Stimulated activated CD4-positive, alpha-beta T cell treated with anti-CD3 and anti-CD28 coated beads, Interleukin-1b, Interleukin-23, amount 100 ng/mL, for 4 hours (primary cell): ENCODE data around the gene ZNF786.
A peak's percentile ranks its signal among the peaks of the same experiment; 100 is the strongest.
"Not testable (repeated sequence)": the region's sequence is repeated elsewhere in the genome, so short reads cannot be mapped to it uniquely, and the experiment has no call there.

Experiments
- DNase-seq, 2 donors: peaks; one replicate each; pipeline ENCODE4 v3.0.0-alpha.2; 2020; ENCODE audit warnings: low read depth in 2 of 2

ZNF786 gene

DNA sequence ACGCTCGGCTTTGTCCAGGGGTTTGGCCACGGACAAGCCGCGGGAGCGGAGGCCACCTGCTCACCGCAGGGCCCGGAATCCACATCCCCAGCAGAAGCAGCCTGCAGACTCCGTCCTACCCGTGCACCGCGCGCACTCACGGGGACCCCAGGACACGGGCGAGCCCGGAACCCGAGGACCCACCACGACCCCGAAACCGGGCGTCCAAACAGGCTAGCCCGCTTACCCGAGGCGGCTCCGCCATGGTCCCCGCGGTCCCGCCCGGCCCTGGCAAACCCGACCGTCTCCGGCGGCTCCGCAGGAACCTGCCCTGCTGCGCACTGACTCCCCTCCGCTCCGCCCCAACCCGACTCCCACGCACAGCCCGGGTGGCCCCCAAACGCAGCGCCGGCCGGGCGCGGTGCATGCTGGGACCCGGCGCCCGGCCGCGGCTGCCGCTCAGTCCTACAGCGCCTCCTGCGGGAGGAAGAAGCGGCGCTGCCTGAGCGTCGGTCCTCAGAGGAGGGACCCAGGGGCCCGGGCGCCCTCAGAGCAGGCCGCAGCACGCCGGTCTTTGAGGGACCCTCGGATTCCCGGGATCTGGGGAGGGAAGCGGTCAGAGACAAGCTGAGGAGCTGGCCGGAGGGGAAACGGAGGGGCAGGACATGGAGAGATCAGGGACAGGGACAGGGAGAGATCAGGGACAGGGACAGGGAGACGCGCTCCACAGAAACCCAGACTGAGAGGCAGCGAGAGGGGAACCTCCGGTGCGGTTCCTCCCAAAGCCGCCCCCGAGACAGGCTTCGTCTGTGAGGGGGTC lies at the start of gene ZNF786:
TSS of gene ZNF786 (minus strand) at position 322 of the 799 bp plus-strand sequence. CDS start at position 244, 78 bp downstream.
- DNase-seq: peak; percentile 94 to 96

- no peak for DNase-seq
These were observed 45.6 kb upstream of the ZNF786 start for GRCh38 chr7:149136118-149136517.

GRCh38 chr7:149133028-149133710 lies 42.7 kb upstream of the ZNF786 start:
- DNase-seq: no peak

- no peak for DNase-seq
These were observed 40.2 kb upstream of the ZNF786 start for GRCh38 chr7:149130572-149131198.

DNA sequence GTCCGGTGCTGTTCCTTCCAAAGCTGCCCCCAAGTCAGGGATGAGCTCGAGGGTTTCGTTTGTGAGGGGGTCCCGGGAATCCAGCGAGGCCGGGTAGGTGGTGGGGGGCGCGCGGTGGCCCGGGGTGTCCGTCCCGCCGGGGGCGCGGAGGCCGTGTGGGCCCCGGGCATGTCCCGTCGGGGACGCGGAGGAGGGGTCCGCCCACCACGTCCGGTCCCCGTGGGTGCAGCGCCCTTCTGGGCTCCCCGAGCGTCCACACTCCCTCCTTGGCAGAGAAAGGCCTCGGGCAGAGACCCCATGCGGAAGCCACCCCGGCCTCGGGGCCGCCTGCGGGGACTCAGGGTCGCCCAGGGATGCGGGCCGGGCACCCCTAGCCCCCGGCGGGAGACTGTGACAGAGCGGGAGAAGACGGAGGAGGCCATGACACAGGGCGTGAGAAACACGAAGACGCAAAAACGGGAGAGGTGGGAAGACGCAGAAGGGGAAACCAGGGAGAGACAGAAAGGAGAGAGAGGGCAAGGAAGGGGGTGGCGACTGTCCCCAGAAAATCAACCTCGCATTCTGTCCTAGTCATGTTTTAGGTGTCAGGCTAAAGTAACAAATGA lies 36.2 kb upstream of the ZNF786 start:
- DNase-seq: peak; percentile 53 to 68

- peak; percentile 93 to 96 for DNase-seq
These were observed 35.5 kb upstream of the ZNF786 start, which contains the start of gene ZNF425 for GRCh38 chr7:149125863-149126661. Gene ZNF425, minus strand, starts transcription at chr7:149126324. Its CDS starts 111 bp downstream, at chr7:149126213.

DNA sequence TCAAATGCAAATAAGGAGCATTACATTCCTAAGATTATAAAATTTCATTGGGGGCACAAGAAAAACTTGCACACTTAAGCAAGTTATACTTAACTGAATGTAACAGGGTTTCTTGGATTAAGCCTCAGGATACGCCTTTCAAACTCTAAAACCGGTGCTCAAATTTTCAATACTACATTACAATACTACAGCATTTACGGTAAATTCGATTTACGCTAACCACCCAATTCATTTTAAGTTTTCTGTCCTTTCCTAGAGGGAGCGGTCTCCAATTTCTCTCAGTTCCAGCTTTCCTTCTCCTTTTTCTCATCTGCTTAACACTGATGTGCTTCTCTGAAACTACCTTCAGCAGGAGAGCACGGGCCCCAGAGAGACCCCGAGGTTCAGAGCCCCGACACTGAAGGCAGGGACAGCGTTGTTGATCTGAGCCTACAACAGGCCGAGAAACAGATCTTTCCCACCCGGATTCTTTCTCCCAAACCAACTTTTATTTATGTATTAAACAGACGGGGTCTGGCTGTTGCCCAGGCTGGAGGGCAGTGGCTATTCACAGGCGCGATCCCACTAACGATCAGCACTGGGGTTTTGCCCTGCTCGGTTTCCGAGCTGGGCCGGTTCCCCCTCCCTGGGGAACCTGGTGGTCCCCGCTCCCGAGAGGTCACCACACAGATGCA lies 34.8 kb upstream of the ZNF786 start:
- DNase-seq: no peak

DNA sequence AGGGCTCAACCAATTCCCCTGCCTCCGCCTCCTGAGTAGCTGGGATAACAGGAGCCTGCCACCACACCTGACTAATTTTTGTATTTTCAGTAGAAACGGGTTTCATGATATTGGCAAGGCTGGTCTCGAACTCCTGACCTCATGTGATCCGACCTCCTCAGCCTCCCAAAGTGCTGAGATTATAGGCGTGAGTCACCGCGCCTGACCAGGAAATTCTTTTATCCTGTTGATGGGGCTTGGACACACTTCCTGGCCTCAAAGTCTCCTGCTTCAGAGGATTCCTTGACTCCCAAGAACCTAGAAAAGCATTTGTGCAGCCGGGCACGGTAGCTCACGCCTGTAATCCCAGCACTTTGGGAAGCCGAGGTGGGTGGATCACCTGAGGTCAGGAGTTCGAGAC lies 19.5 kb upstream of the ZNF786 start:
- DNase-seq: no peak

GRCh38 chr7:149104749-149105148 lies 14.2 kb upstream of the ZNF786 start:
- no peak for DNase-seq

- DNase-seq: no peak
These were observed 13.7 kb upstream of the ZNF786 start for GRCh38 chr7:149104214-149104613.

DNA sequence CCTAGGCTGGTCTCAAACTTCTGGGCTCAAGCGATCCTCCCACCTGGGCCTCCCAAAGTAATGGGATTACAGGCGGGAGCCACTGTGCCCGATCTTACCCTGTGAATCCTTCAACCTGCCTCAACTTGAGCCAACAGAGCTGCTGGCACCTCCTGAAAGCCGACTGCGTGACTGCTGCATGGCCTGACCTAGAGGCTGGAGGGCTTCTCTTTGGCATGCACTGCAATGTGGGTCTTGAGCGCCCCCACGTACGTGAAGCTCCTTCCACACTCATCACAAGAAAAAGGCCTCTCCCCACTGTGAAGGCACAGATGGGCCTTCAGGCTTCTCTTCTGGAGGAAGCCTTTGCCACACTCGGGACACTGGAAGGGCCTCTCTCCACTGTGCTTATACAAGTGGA lies 12.9 kb upstream of the ZNF786 start:
- no peak for DNase-seq

GRCh38 chr7:149102666-149103065 lies 12.1 kb upstream of the ZNF786 start:
- no peak for DNase-seq

GRCh38 chr7:149100821-149101220 lies 10.3 kb upstream of the ZNF786 start:
- DNase-seq: no peak

DNA sequence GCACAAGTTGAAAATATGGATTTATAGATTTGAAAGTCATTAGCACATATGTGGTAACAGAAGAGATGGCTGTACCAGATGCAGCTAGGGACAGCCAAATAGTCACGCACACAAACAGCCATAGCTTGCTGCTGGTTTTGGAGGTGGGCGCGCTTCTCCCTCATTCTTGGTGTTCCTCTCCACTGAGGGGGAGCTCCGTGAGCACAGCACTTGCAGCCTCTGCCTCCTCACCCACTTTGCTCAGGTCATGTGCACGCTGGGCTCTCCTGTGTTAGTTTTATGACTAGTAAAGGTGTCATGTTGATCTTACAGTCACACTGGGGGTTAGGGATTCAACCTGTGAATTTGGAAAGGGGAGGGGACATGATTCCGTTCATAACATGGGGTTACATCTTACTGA lies 8.5 kb upstream of the ZNF786 start:
- DNase-seq: no peak

DNA sequence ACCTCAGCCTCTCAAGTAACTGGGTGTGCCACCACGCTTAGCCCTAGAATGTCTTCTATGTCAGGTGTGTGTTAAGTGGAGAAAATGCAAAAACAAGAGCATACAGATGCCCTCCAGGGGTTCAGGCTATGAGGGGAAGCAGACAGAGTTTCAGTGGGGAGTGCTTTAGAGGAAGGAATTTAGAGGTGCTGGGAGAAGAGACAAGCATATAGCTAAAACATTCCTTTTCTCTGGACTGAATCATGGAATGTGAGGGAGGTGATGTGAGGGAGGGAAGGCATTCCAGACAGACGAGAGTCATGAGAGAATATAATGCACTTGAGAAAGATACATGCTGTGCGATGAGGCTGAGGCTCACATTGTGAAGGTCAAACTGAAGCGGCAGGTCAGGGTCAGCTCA lies 6.6 kb upstream of the ZNF786 start:
- DNase-seq: no peak

GRCh38 chr7:149093228-149093627 lies 2.7 kb upstream of the ZNF786 start:
- DNase-seq: no peak

GRCh38 chr7:149092244-149092643 lies 1.7 kb upstream of the ZNF786 start:
- DNase-seq: not testable (repeated sequence)

- no peak for DNase-seq
These were observed 3.1 kb downstream of the ZNF786 start for GRCh38 chr7:149087376-149087775.

GRCh38 chr7:149085866-149086265 lies 4.7 kb downstream of the ZNF786 start:
- DNase-seq: no peak

- DNase-seq: no peak
These were observed 6.1 kb downstream of the ZNF786 start for GRCh38 chr7:149084407-149084806.

DNA sequence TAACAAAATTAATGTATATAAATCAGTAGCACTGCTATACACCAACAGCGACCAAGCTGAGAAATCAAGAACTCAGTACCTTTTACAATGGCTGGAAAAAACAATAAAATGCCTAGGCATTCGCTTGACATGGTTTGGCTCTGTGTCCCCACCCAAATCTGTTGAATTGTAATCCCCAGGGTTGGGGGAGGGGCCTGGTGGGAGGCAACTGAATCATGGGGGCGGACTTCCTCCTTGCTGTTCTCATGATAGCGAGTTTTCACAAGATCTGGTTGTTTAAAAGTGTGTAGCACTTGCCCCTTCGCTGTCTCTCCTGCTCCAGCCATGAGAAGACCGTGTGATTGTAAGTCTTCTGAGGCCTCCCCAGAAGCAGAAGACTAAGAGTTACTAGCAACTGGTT lies 8.6 kb downstream of the ZNF786 start:
- DNase-seq: no peak
